Panc1 (cell line): ENCODE measurements around the gene SLC12A8.

Experiments used
- CTCF ChIP-seq: fragments of 450-650 bp; IDR thresholded peaks from 2 replicates; pipeline ENCODE4 v1.5.1; 2017; ENCODE audit warnings: mild to moderate bottlenecking
- REST ChIP-seq, 2 experiments: IDR thresholded peaks; 2 replicates each; pipeline ENCODE4 v1.6.1; 2011 to 2012; ENCODE audit warnings: low read depth in 2 of 2, control low read depth in 1 of 2, low read length in 1 of 2, mild to moderate bottlenecking in 1 of 2, moderate library complexity in 1 of 2; ENCODE audit not compliant: insufficient read depth in 1 of 2
- TCF7L2 ChIP-seq: IDR thresholded peaks from 2 replicates; pipeline ENCODE4 v1.6.1; 2011; ENCODE audit warnings: mild to moderate bottlenecking, low read depth, low read length, inconsistent platforms

- no peak for TF ChIP-seq CTCF
- no peak for TF ChIP-seq TCF7L2
- no peak for TF ChIP-seq REST (IDR thresholded peaks at IDR 0.05; ENCODE audit: insufficient read depth in 1 of 2, low read depth in 2 of 2, low read length in 1 of 2)
Observed at GRCh38 chr3:125260158-125260557, 47.6 kb upstream of the SLC12A8 start.
